Measurements from ENCODE around the gene PVALEF.
A peak's percentile ranks its signal among the peaks of the same experiment; 100 is the strongest.

The PVALEF gene

DNA sequence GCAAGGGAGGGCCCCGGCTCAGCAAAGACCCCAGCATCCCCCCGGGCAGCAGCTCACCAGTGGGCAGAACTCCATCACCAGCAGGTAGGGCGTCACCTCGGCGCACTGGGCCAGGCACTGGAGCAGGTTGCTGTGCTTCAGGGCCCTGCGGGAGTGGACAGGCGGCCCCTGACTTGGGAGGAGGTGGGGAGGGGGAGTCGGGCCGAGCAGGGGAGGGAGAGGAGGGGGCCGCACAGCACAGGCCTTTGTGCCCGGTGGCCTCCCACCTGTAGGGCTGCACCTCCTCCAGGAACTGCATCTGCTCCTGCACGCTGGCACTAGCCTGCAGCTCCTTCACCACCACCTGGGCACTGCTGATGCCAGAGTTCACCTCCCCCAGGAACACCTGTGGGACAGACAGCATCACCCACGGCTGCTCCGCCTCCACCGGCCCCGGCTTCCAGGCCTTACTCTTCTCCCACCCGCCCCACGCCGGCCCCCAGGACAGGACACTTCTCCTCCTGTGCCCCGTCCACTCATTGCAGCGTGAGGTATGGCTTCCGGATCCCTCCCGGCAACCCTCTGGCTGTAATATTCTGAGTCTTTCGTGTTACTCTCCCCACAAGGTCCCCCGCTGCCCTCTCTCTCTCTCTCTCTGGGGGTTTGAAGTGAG is 37.7 kb upstream of the PVALEF start:
- H3K27me3 ChIP-seq (ENCODE audit: low read depth, low read length), result no peaks in the 10 kb centered on the region
- no peak for TF ChIP-seq EZH2phosphoT487 (IDR thresholded peaks at IDR 0.05; ENCODE audit: low read depth)
- TF ChIP-seq, protein P1, sequence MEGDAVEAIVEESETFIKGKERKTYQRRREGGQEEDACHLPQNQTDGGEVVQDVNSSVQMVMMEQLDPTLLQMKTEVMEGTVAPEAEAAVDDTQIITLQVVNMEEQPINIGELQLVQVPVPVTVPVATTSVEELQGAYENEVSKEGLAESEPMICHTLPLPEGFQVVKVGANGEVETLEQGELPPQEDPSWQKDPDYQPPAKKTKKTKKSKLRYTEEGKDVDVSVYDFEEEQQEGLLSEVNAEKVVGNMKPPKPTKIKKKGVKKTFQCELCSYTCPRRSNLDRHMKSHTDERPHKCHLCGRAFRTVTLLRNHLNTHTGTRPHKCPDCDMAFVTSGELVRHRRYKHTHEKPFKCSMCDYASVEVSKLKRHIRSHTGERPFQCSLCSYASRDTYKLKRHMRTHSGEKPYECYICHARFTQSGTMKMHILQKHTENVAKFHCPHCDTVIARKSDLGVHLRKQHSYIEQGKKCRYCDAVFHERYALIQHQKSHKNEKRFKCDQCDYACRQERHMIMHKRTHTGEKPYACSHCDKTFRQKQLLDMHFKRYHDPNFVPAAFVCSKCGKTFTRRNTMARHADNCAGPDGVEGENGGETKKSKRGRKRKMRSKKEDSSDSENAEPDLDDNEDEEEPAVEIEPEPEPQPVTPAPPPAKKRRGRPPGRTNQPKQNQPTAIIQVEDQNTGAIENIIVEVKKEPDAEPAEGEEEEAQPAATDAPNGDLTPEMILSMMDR (IDR thresholded peaks at IDR 0.05; ENCODE audit: low read depth, low read length), result no peak
- no peaks in the 10 kb centered on the region for H4K20me1 ChIP-seq (ENCODE audit: insufficient read depth, low read length)
- H3K4me3 ChIP-seq (ENCODE audit: low read length), result no peak overlapping the region
- no peak overlapping the region for H3K9ac ChIP-seq (ENCODE audit: low read length)
- H3K36me3 ChIP-seq (replicated peaks; ENCODE audit: low read depth, low read length), result no peaks in the 10 kb centered on the region
- H3K9me3 ChIP-seq (ENCODE audit: insufficient read depth, low read length), result no peaks in the 10 kb centered on the region
- H3K27ac ChIP-seq (ENCODE audit: low read length), result no peak overlapping the region
- no peak overlapping the region for H3K4me2 ChIP-seq (ENCODE audit: low read length)
- H3K79me2 ChIP-seq (ENCODE audit: low read length), result no peaks in the 10 kb centered on the region
- no peaks in the 10 kb centered on the region for H3K4me1 ChIP-seq (ENCODE audit: low read length)
- no peak overlapping the region for H2AFZ ChIP-seq (ENCODE audit: low read depth, low read length)

DNA sequence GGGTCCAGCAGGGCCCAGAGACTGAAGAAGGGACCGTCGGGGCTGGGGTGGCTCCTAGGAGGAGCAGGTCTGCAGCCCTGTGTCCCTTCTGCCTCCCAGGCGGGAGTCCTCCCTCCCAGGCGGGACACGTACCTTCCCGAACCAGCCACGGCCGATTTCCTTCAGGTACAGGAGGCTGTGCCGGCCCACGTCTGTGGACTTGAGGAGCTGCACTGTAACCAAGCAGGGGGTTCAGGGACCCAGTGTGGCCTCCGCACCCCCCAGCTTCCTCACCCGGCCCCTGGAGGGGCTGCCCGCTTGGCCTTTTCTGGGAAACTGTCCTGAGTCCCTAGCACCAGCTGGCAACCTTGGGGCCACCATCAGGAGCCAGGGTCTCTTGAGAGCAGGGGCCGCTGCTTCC is 37.0 kb upstream of the PVALEF start:
- Histone ChIP-seq H3K27ac (ENCODE audit: low read length) (no peak overlapping the region), H3K4me2 (ENCODE audit: low read length) (no peak overlapping the region), H3K79me2 (ENCODE audit: low read length) (no peaks in the 10 kb centered on the region), H3K4me1 (ENCODE audit: low read length) (no peaks in the 10 kb centered on the region), H3K27me3 (ENCODE audit: low read depth, low read length) (no peaks in the 10 kb centered on the region), H3K9ac (ENCODE audit: low read length) (no peak overlapping the region), H2AFZ (ENCODE audit: low read depth, low read length) (no peak overlapping the region), H3K9me3 (ENCODE audit: insufficient read depth, low read length) (no peaks in the 10 kb centered on the region), H3K4me3 (ENCODE audit: low read length) (no peak overlapping the region), H3K36me3 (replicated peaks; ENCODE audit: low read depth, low read length) (no peaks in the 10 kb centered on the region), H4K20me1 (ENCODE audit: insufficient read depth, low read length) (no peaks in the 10 kb centered on the region)
- no peak for TF ChIP-seq EZH2phosphoT487 (IDR thresholded peaks at IDR 0.05; ENCODE audit: low read depth)
- TF ChIP-seq, protein P1 (IDR thresholded peaks at IDR 0.05; ENCODE audit: low read depth, low read length), result no peak

DNA sequence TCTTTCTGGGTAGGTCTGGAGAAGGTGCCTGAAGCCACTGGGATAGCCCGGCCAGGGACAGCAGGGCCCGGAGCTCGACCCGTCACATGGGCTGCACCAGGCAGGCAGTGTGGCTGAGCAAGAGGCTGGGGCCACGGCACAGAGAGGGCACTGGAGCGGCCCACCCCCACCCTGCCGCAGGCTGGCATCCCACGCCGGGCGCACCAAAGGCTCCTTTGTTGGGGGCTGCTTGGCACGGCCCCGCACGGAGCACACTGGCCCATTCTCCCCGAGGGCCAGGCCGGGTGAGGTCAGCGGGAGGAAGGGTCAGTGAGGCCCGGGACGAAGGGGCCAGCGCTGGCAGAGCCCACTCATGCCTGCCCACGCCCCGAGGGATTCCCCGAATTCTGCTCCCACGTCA is 36.5 kb upstream of the PVALEF start:
- no peak overlapping the region for H3K9ac ChIP-seq (ENCODE audit: low read length)
- H2AFZ ChIP-seq (ENCODE audit: low read depth, low read length), result no peak overlapping the region
- TF ChIP-seq, protein P1 (IDR thresholded peaks at IDR 0.05; ENCODE audit: low read depth, low read length), result no peak
- no peak for TF ChIP-seq EZH2phosphoT487 (IDR thresholded peaks at IDR 0.05; ENCODE audit: low read depth)
- H3K79me2 ChIP-seq (ENCODE audit: low read length), result no peaks in the 10 kb centered on the region
- H3K27ac ChIP-seq (ENCODE audit: low read length), result no peak overlapping the region
- no peaks in the 10 kb centered on the region for H3K27me3 ChIP-seq (ENCODE audit: low read depth, low read length)
- no peaks in the 10 kb centered on the region for H3K9me3 ChIP-seq (ENCODE audit: insufficient read depth, low read length)
- no peak overlapping the region for H3K4me3 ChIP-seq (ENCODE audit: low read length)
- H4K20me1 ChIP-seq (ENCODE audit: insufficient read depth, low read length), result no peaks in the 10 kb centered on the region
- no peaks in the 10 kb centered on the region for H3K4me1 ChIP-seq (ENCODE audit: low read length)
- no peaks in the 10 kb centered on the region for H3K36me3 ChIP-seq (replicated peaks; ENCODE audit: low read depth, low read length)
- H3K4me2 ChIP-seq (ENCODE audit: low read length), result no peak overlapping the region

DNA sequence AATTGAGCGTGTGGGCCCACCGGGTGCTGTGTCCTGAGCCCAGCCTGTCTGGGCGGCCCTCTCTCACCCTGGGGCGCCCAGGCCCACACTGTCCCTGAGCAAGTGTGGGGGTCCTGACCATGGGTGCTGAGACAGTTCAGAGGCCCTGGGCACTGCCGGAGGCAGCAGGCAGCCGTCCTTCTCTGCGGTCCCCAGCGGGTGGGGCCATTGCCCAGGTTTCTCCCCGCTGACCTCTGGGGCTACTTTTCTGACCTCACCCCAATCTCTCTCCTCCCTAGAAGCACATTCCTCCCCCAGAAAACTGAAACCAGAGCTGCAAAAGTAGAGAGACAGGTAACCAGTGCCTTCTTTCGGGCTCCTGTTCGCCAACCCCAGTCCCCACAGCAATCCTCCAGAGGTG is 36.0 kb upstream of the PVALEF start:
- H3K36me3 ChIP-seq (replicated peaks; ENCODE audit: low read depth, low read length), result no peaks in the 10 kb centered on the region
- H3K4me3 ChIP-seq (ENCODE audit: low read length), result no peak overlapping the region
- no peak overlapping the region for H3K4me2 ChIP-seq (ENCODE audit: low read length)
- no peaks in the 10 kb centered on the region for H3K79me2 ChIP-seq (ENCODE audit: low read length)
- H3K9me3 ChIP-seq (ENCODE audit: insufficient read depth, low read length), result no peaks in the 10 kb centered on the region
- no peaks in the 10 kb centered on the region for H3K27me3 ChIP-seq (ENCODE audit: low read depth, low read length)
- H3K9ac ChIP-seq (ENCODE audit: low read length), result no peak overlapping the region
- no peaks in the 10 kb centered on the region for H3K4me1 ChIP-seq (ENCODE audit: low read length)
- H3K27ac ChIP-seq (ENCODE audit: low read length), result no peak overlapping the region
- H2AFZ ChIP-seq (ENCODE audit: low read depth, low read length), result no peak overlapping the region
- TF ChIP-seq, protein P1 (IDR thresholded peaks at IDR 0.05; ENCODE audit: low read depth, low read length), result peak; percentile 22; the same call in 1 of the 2 replicates
- TF ChIP-seq EZH2phosphoT487 (IDR thresholded peaks at IDR 0.05; ENCODE audit: low read depth), result no peak
- no peaks in the 10 kb centered on the region for H4K20me1 ChIP-seq (ENCODE audit: insufficient read depth, low read length)
